ENCODE results near the gene CCL13.

- TF ChIP-seq POLR2AphosphoS5 (IDR thresholded peaks at IDR 0.05; ENCODE audit: low read depth, low read length) (no peak), CTCF (IDR thresholded peaks at IDR 0.05) (no peak), REST (IDR thresholded peaks at IDR 0.05; ENCODE audit: low read depth, low read length) (no peak), ZBTB33 (IDR thresholded peaks at IDR 0.05; ENCODE audit: borderline replicate concordance, low read depth) (no peak), NFIC (IDR thresholded peaks at IDR 0.05; ENCODE audit: borderline replicate concordance) (no peak), SIN3A (IDR thresholded peaks at IDR 0.05; ENCODE audit: borderline replicate concordance, low read depth, low read length) (no peak), RAD21 (IDR thresholded peaks at IDR 0.05; ENCODE audit: low read length) (no peak), EP300 (IDR thresholded peaks at IDR 0.05; ENCODE audit: borderline replicate concordance in 1 of 2, low read depth in 1 of 2, low read length in 1 of 2) (no peak), RFX5 (IDR thresholded peaks at IDR 0.05; ENCODE audit: low read length) (no peak), EZH2phosphoT487 (IDR thresholded peaks at IDR 0.05; ENCODE audit: borderline replicate concordance, low read depth) (no peak), PBX3 (IDR thresholded peaks at IDR 0.05) (no peak), TAF1 (IDR thresholded peaks at IDR 0.05; ENCODE audit: borderline replicate concordance, low read depth, low read length) (no peak), FOXM1 (IDR thresholded peaks at IDR 0.05; ENCODE audit: low read depth) (no peak)
Measured at GRCh38 chr17:34386697-34387550, 30.6 kb downstream of the CCL13 start.
